GM21367 (cell line): ENCODE measurements around the gene SYNJ1.
"Not testable (repeated sequence)": the region's sequence is repeated elsewhere in the genome, so short reads cannot be mapped to it uniquely, and the experiment has no call there.

Experiments
- ATAC-seq: cut with Tn5 transposase; IDR thresholded peaks from one replicate; pipeline ENCODE4 v1.9.1; 2021; ENCODE audit not compliant: unreplicated experiment

Gene SYNJ1

GRCh38 chr21:32695482-32695881, 32.3 kb downstream of the SYNJ1 start:
- ATAC-seq: not testable (repeated sequence)

DNA sequence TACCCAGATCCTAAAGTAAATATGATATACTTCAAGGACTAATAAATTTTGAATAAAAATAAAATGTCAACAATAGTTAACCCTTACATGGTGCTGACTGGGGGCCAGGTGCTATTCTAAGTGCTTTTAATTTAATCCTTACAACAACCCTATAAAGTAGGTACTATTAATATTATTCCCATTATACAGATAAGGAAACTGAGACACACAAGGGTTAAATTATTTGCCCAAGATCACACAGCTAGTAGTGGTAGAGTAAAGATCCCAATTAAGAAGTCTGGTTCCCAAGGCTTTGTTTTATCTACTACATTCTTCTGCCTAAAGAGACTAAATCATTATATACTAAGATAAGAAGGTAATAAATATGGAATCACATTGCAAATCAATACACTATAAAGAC, 34.2 kb downstream of the SYNJ1 start:
- ATAC-seq: no peak

DNA sequence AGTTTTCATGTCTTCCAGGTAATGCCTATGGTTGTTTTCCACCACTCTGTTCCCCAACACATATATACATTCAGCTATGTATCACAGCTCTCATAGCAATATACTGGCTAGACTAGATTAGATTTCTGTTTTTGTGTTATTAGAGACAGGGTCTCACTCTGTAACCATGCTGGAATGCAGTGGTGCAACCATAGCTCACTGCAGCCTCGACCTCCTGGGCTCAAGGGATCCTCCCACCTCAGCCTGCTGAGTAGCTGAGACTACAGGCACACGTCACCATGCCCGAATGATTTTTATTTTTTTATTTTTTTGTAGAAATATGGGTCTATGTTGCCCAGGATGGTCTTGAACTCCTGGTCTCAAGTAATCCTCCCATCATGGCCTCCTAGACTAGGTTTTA, 37.7 kb downstream of the SYNJ1 start:
- ATAC-seq: no peak

DNA sequence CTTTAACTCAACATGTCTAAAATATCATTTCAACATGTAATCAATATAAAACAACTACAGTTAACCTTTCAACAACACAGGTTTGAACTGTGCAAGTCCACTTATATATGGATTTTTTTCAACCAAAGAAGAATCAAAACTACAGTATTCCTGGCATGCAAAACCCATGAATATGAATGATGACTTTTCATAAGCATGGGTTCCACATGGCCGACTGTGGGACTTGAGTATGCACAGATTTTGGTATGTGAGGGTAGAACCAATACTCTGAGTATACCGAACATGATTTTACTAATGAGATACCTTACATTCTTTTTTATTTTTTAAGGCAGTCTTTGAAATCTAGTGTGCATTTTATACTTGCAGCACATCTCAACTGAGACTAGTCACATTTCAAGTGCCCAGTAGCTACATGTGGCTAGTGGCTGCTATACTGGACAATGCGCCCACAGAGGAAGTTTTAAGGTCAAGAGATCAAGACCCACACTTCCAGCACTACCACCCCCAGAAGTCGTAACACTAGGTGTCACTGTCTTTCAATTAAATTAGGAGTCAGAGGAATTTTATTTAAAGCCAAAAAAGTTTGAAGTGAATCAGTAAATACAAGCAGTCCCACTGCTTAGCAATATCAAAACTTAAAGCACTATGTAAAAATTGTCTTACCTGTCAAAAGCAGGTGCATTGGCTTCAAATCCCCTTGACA, 40.0 kb downstream of the SYNJ1 start:
- no peak for ATAC-seq

GRCh38 chr21:32682696-32683474, 44.9 kb downstream of the SYNJ1 start:
- no peak for ATAC-seq

DNA sequence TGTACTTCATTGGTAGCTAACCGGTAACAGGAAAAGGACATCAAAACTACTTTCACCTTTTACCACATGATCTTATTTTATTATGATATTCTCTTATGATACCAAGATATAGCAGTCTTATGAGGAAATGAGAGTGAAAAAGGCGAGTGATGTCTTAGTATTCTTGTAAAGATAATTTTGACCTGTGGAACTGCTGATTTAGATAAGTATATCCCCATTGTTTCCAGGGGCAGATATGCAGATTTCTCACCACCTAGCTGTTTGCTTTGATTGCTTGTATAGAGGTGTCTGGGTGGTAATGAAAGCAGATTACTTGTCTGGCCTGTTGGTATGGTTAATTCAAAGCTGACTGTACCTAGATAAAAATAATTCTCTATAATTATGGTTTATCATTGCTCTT, 53.1 kb downstream of the SYNJ1 start:
- no peak for ATAC-seq

DNA sequence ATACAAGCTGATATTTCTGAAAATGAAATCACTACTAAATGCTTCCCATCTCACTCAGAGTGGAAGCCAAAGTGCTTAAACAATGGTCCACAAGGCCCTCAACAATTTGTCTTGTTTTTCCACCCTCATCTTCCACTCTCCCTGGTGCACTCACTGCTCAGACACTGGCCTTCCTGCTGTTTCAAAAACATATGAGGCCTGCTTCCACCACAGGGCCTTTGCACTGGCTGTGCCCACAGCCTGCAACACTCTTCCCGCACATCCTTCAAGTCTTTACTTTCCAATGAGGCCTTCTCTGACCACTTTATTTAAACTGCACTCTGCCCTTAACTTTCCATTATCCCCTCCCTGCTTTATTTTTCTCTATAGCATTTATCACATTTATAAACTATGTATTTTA, 53.8 kb downstream of the SYNJ1 start:
- no peak for ATAC-seq

- no peak for ATAC-seq
Measured at GRCh38 chr21:32666258-32666657, 61.6 kb downstream of the SYNJ1 start.

GRCh38 chr21:32664095-32664494, 63.7 kb downstream of the SYNJ1 start:
- not testable (repeated sequence) for ATAC-seq

DNA sequence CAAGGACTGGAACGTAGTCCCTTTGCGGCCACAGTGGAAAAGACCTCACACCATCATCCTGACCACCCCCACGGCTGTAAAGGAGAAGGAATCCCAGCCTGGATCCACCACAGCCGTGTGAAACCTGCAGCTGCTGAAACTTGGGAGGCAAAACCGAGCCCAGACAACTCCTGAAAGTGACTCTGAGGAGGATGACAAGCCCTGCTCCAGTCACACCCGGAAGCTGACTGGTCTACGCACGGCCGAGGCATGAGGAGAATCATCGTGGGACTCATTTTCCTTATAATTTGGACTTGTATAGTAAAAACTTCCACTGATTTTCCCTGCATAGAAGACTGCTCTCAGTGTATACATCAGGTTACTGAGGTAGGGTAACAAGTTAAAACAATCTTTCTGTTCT, 65.8 kb downstream of the SYNJ1 start:
- not testable (repeated sequence) for ATAC-seq

- ATAC-seq: not testable (repeated sequence)
Measured at GRCh38 chr21:32661026-32661782, 66.6 kb downstream of the SYNJ1 start.

GRCh38 chr21:32658524-32658923, 69.3 kb downstream of the SYNJ1 start:
- ATAC-seq: no peak

- ATAC-seq: no peak
Measured at GRCh38 chr21:32653326-32653901, 74.4 kb downstream of the SYNJ1 start.

DNA sequence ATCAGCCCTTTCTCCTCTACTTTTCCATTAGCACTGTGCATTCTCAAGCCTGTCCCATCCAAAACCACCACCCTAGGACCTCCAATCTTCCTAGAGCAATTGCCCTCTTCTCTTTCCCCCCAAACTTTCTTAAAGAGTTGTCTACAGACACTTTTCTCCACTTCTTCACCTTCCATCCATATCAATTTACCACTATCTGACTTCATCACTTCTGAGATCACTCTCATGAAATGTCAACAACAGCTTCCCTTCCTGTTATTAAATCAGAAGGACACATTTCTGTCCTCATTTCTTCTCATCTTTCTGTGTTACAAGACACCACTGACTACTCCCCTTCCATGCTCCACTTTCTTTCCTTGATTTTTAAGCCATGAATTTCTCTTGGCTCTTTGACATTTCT, 79.6 kb downstream of the SYNJ1 start:
- ATAC-seq: no peak

GRCh38 chr21:32645261-32646182, 82.3 kb downstream of the SYNJ1 start:
- ATAC-seq: no peak

GRCh38 chr21:32641710-32642698, 85.8 kb downstream of the SYNJ1 start:
- ATAC-seq: no peak

DNA sequence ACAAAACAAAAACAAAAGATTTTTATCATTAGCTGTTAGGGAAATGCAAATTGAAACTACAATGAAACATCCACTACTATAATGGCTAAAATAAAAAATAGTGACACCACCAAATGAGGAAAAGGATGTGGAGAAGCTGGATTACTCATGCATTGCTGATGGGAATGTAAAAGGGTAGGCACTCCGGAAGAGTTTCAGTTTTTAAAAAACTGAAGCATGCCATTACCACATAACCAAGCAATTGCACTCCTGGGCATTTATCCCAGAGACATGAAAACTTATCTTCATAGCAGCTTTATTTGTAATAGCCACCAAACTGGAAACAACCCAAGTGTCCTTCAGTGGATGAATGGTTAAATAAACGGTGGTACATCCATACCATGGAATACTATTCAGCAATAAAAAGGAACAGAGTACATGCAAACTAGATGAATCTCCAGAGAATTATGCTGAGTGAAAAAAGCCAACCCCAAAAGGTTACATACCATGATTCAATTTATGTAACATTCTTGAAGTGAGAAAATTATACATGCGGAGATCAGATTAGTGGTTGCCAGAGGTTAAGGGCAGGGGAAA, 101.1 kb downstream of the SYNJ1 start:
- ATAC-seq: no peak

- not testable (repeated sequence) for ATAC-seq
Measured at GRCh38 chr21:32618218-32618617, 109.6 kb downstream of the SYNJ1 start.
